Liver (tissue), 9 donors: ENCODE results near the gene UBE2Q2. TPM values are rescaled to one million over a fixed set of nuclear protein-coding genes. Genes with fewer than 3 reads are reported as not detected.

Experiments
- DNase-seq: peaks from one replicate; pipeline ENCODE4 v3.0.0-alpha.2; 2017; ENCODE audit warnings: low spot score
- H3K27ac ChIP-seq, 2 donors: one replicate each; pipeline ENCODE4 v1.7.0; 2013; ENCODE audit warnings: inconsistent platforms in 2 of 2, low read length in 2 of 2, control low read depth in 1 of 2, low read depth in 1 of 2, mild to moderate bottlenecking in 1 of 2
- H3K27me3 ChIP-seq, 4 donors: one replicate each; pipeline versions ENCODE4 v1.6.1 to v1.7.0; 2013; ENCODE audit warnings: low read length in 3 of 4, inconsistent platforms in 1 of 4, mild to moderate bottlenecking in 1 of 4, moderate library complexity in 1 of 4; ENCODE audit not compliant: control insufficient read depth in 4 of 4, insufficient read depth in 4 of 4
- H3K36me3 ChIP-seq, 4 donors: one replicate each; pipeline versions ENCODE4 v1.6.1 to v1.7.0; 2013; ENCODE audit warnings: low read length in 3 of 4, mild to moderate bottlenecking in 3 of 4, low read depth in 1 of 4, moderate library complexity in 1 of 4; ENCODE audit not compliant: control insufficient read depth in 4 of 4, insufficient read depth in 3 of 4
- H3K4me1 ChIP-seq, 4 donors: one replicate each; pipeline versions ENCODE4 v1.6.1 to v1.7.0; 2013; ENCODE audit warnings: low read length in 3 of 4, mild to moderate bottlenecking in 3 of 4, moderate library complexity in 1 of 4; ENCODE audit not compliant: control insufficient read depth in 4 of 4, insufficient read depth in 4 of 4
- H3K4me3 ChIP-seq, 3 donors: one replicate each; pipeline versions ENCODE4 v1.6.1 to v1.7.0; 2013; ENCODE audit warnings: low read length in 3 of 3, control low read depth in 1 of 3, low read depth in 1 of 3, mild to moderate bottlenecking in 1 of 3
- H3K9ac ChIP-seq, 2 donors: one replicate each; pipeline ENCODE4 v1.7.0; 2013; ENCODE audit warnings: low read length in 2 of 2, mild to moderate bottlenecking in 2 of 2, moderate library complexity in 2 of 2, control low read depth in 1 of 2, low read depth in 1 of 2
- H3K9me3 ChIP-seq, 4 donors: one replicate each; pipeline versions ENCODE4 v1.6.1 to v1.7.0; 2013; ENCODE audit warnings: low read length in 3 of 4; ENCODE audit not compliant: control insufficient read depth in 4 of 4
- ATF3 ChIP-seq: IDR thresholded peaks from 2 replicates; pipeline ENCODE4 v1.6.1; 2016; ENCODE audit warnings: antibody characterized with exemption
- CTCF ChIP-seq: fragments of 150-350 bp; IDR thresholded peaks from 2 replicates; pipeline ENCODE4 v1.5.1; 2017; ENCODE audit warnings: improper control_type of control experiment, low read depth, low read length; ENCODE audit not compliant: missing input control
- EGR1 ChIP-seq, 2 donors: IDR thresholded peaks; 2 replicates each; pipeline ENCODE4 v1.6.1; 2016 to 2018; ENCODE audit warnings: antibody characterized with exemption in 2 of 2, low read depth in 2 of 2
- FOXA1 ChIP-seq: IDR thresholded peaks from 2 replicates; pipeline ENCODE4 v1.6.1; 2016; ENCODE audit warnings: antibody characterized with exemption
- FOXA2 ChIP-seq: IDR thresholded peaks from 2 replicates; pipeline ENCODE4 v1.6.1; 2016; ENCODE audit warnings: antibody characterized with exemption
- GABPA ChIP-seq, 2 donors: IDR thresholded peaks in 1 of 2; conservative IDR thresholded peaks in 1 of 2; 2 replicates each; pipeline ENCODE4 v1.6.1; 2016; ENCODE audit warnings: antibody characterized with exemption in 2 of 2, mild to moderate bottlenecking in 1 of 2, moderate library complexity in 1 of 2
- HNF4A ChIP-seq, 2 donors: conservative IDR thresholded peaks; 2 replicates each; pipeline ENCODE4 v1.6.1; 2016; ENCODE audit warnings: antibody characterized with exemption in 2 of 2, mild to moderate bottlenecking in 2 of 2
- HNF4G ChIP-seq: IDR thresholded peaks from 2 replicates; pipeline ENCODE4 v1.6.1; 2016; ENCODE audit warnings: antibody characterized with exemption
- JUND ChIP-seq, 2 donors: IDR thresholded peaks; 2 replicates each; pipeline ENCODE4 v1.6.1; 2016; ENCODE audit warnings: antibody characterized with exemption in 2 of 2
- NR2F2 ChIP-seq: IDR thresholded peaks from 2 replicates; pipeline ENCODE4 v1.6.1; 2016; ENCODE audit warnings: antibody characterized with exemption
- RAD21 ChIP-seq, 2 donors: IDR thresholded peaks; 2 replicates each; pipeline ENCODE4 v1.6.1; 2016; ENCODE audit warnings: antibody characterized with exemption in 2 of 2, mild to moderate bottlenecking in 2 of 2
- RXRA ChIP-seq, 2 donors: IDR thresholded peaks; 2 replicates each; pipeline ENCODE4 v1.6.1; 2017 to 2018; ENCODE audit warnings: antibody characterized with exemption in 2 of 2, mild to moderate bottlenecking in 1 of 2
- SP1 ChIP-seq: IDR thresholded peaks from 2 replicates; pipeline ENCODE4 v1.6.1; 2018; ENCODE audit warnings: antibody characterized with exemption, mild to moderate bottlenecking
- TAF1 ChIP-seq: conservative IDR thresholded peaks from 2 replicates; pipeline ENCODE4 v1.6.1; 2016; ENCODE audit warnings: antibody characterized with exemption, mild to moderate bottlenecking
- YY1 ChIP-seq: IDR thresholded peaks from 2 replicates; pipeline ENCODE4 v1.6.1; 2016; ENCODE audit warnings: antibody characterized with exemption, mild to moderate bottlenecking
- WGBS: extraction: QIAGEN DNeasy Blood & Tissue Kit; methylation state at CpG from one replicate; pipeline ENCODE4 v1.1.7; 2013; 5-methylcytosine and 5-hydroxymethylcytosine counted together
- polyA plus RNA-seq, 2 donors: library from polyadenylated mRNA; stranded (reverse) in 1 of 2; unstranded in 1 of 2; fragments of 200-250 nt in 1 of 2; fragments of >200 nt in 1 of 2; fragmentation: Nextera tagmentation in 1 of 2; extraction: Ambion mirVana in 1 of 2; gene quantifications; one replicate each; pipeline versions ENCODE4 v1.2.1 to v1.2.3, GENCODE V29; 2013 to 2015
- total RNA-seq, 2 donors: library from RNA; depleted of rRNA; stranded (reverse); fragments of >200 nt; gene quantifications; one replicate each; pipeline ENCODE4 v1.2.3, GENCODE V29; 2014
- TF ChIP-seq, protein P1 (sequence below): IDR thresholded peaks from 2 replicates; pipeline ENCODE4 v1.6.1; 2016; ENCODE audit warnings: antibody characterized with exemption
- TF ChIP-seq, protein P2 (sequence below): IDR thresholded peaks from 2 replicates; pipeline ENCODE4 v1.6.1; 2016; ENCODE audit warnings: antibody characterized with exemption, mild to moderate bottlenecking
- TF ChIP-seq, protein P3 (sequence below): IDR thresholded peaks from 2 replicates; pipeline ENCODE4 v1.6.1; 2016; ENCODE audit warnings: antibody characterized with exemption
- donor health status: healthy.
- donor health status: healthy.
- donor health status: healthy.
- donor health status: healthy.
- donor health status: healthy.

Gene UBE2Q2
- total and polyA plus RNA-seq, 4 donors, result 2.4 to 14.4 (median 5.2) TPM

GRCh38 chr15:75903331-75904239, 60.3 kb downstream of the UBE2Q2 start, which contains the start of gene FBXO22:
Gene FBXO22 (plus strand): TSS chr15:75903878. CDS start chr15:75903964, 86 bp downstream.
- peak within 1 kb of the TSS; percentile 68 to 99 (median 94) for H3K4me3 ChIP-seq
- H3K9me3 ChIP-seq, result no peaks in the 10 kb centered on the region
- peak within 1 kb of the TSS; percentile 43 to 96 for H3K9ac ChIP-seq
- TF ChIP-seq CTCF, result no peak
- no peak for TF ChIP-seq ATF3
- TF ChIP-seq FOXA2, result no peak
- TF ChIP-seq EGR1 (IDR thresholded peaks at IDR 0.05; ENCODE audit: low read depth in 2 of 2), result peak in 1 of 2 donors; percentile 68
- peak; percentile 16 to 34 for TF ChIP-seq RXRA (IDR thresholded peaks at IDR 0.05)
- TF ChIP-seq TAF1, result peak; percentile 47
- TF ChIP-seq, protein P1, sequence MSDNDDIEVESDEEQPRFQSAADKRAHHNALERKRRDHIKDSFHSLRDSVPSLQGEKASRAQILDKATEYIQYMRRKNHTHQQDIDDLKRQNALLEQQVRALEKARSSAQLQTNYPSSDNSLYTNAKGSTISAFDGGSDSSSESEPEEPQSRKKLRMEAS, result peak; percentile 64
- TF ChIP-seq NR2F2, result no peak
- TF ChIP-seq SP1, result peak; percentile 64
- no peak for TF ChIP-seq HNF4A (conservative IDR thresholded peaks at IDR 0.05)
- peak; percentile 89 to 95 for TF ChIP-seq GABPA (IDR thresholded peaks at IDR 0.05 in 1 of 2, conservative IDR thresholded peaks at IDR 0.05 in 1 of 2)
- peak; percentile 92 for TF ChIP-seq YY1
- TF ChIP-seq, protein P2, sequence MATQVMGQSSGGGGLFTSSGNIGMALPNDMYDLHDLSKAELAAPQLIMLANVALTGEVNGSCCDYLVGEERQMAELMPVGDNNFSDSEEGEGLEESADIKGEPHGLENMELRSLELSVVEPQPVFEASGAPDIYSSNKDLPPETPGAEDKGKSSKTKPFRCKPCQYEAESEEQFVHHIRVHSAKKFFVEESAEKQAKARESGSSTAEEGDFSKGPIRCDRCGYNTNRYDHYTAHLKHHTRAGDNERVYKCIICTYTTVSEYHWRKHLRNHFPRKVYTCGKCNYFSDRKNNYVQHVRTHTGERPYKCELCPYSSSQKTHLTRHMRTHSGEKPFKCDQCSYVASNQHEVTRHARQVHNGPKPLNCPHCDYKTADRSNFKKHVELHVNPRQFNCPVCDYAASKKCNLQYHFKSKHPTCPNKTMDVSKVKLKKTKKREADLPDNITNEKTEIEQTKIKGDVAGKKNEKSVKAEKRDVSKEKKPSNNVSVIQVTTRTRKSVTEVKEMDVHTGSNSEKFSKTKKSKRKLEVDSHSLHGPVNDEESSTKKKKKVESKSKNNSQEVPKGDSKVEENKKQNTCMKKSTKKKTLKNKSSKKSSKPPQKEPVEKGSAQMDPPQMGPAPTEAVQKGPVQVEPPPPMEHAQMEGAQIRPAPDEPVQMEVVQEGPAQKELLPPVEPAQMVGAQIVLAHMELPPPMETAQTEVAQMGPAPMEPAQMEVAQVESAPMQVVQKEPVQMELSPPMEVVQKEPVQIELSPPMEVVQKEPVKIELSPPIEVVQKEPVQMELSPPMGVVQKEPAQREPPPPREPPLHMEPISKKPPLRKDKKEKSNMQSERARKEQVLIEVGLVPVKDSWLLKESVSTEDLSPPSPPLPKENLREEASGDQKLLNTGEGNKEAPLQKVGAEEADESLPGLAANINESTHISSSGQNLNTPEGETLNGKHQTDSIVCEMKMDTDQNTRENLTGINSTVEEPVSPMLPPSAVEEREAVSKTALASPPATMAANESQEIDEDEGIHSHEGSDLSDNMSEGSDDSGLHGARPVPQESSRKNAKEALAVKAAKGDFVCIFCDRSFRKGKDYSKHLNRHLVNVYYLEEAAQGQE, result peak; percentile 89
- peak in 1 of 2 donors; percentile 32 for TF ChIP-seq JUND (IDR thresholded peaks at IDR 0.05)
- TF ChIP-seq FOXA1, result no peak
- peak in 1 of 2 donors; percentile 49 for TF ChIP-seq RAD21 (IDR thresholded peaks at IDR 0.05)
- TF ChIP-seq HNF4G, result no peak
- TF ChIP-seq, protein P3, sequence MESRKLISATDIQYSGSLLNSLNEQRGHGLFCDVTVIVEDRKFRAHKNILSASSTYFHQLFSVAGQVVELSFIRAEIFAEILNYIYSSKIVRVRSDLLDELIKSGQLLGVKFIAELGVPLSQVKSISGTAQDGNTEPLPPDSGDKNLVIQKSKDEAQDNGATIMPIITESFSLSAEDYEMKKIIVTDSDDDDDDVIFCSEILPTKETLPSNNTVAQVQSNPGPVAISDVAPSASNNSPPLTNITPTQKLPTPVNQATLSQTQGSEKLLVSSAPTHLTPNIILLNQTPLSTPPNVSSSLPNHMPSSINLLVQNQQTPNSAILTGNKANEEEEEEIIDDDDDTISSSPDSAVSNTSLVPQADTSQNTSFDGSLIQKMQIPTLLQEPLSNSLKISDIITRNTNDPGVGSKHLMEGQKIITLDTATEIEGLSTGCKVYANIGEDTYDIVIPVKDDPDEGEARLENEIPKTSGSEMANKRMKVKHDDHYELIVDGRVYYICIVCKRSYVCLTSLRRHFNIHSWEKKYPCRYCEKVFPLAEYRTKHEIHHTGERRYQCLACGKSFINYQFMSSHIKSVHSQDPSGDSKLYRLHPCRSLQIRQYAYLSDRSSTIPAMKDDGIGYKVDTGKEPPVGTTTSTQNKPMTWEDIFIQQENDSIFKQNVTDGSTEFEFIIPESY, result peak; percentile 84
- peak within 1 kb of the TSS; percentile 83 to 91 for H3K27ac ChIP-seq
- peaks cover 2 to 7% (median 4%) of the 10 kb centered on the region in 4 donors for H3K36me3 ChIP-seq
- no peaks in the 10 kb centered on the region for H3K27me3 ChIP-seq
- H3K4me1 ChIP-seq, result peaks cover 2 to 42% (median 26%) of the 10 kb centered on the region in 4 donors
- peak; percentile 91 for DNase-seq
- 3% methylated on average over 63 of the region's 63 CpGs for WGBS
